SU-DHL-6 (cell line): ENCODE data around the gene ETFA.

ENCODE experiments used
- H2AFZ ChIP-seq: fragments of 200-600 bp; sonication (generic); 2 replicates; pipeline ENCODE4 v1.6.1; 2014; ENCODE audit warnings: low read depth, mild to moderate bottlenecking, moderate library complexity, mixed read lengths, antibody characterized with exemption, low read length; ENCODE audit not compliant: severe bottlenecking
- H3F3A ChIP-seq: fragments of 200-600 bp; shearing (Covaris generic); 2 replicates; pipeline ENCODE4 v1.6.0; 2016; ENCODE audit warnings: antibody characterized with exemption, mild to moderate bottlenecking; ENCODE audit not compliant: insufficient read depth
- H3K27ac ChIP-seq: fragments of 200-600 bp; sonication (generic); 2 replicates; pipeline ENCODE4 v1.5.1; 2016; ENCODE audit warnings: low read depth, mild to moderate bottlenecking, low read length, moderate library complexity, mixed read lengths
- H3K27me3 ChIP-seq: fragments of 200-600 bp; sonication (generic), shearing (Covaris generic); 2 replicates; pipeline ENCODE4 v1.6.0; 2014; ENCODE audit warnings: mild to moderate bottlenecking, low read length
- H3K36me3 ChIP-seq: fragments of 200-600 bp; sonication (generic); 2 replicates; pipeline ENCODE4 v1.6.1; 2014; ENCODE audit warnings: mild to moderate bottlenecking, low read length, mixed read lengths
- H3K4me2 ChIP-seq: fragments of 300-600, 200-600 bp; shearing (Covaris generic), sonication (generic); 2 replicates; pipeline ENCODE4 v1.6.0; 2014; ENCODE audit warnings: low read length, low read depth, mild to moderate bottlenecking; ENCODE audit not compliant: poor library complexity, severe bottlenecking
- H3K4me3 ChIP-seq: fragments of 200-600 bp; sonication (generic); 2 replicates; pipeline ENCODE4 v1.5.1; 2014; ENCODE audit warnings: antibody characterized with exemption, low read length, mild to moderate bottlenecking, mixed read lengths; ENCODE audit not compliant: insufficient read depth, poor library complexity, severe bottlenecking
- H3K79me2 ChIP-seq: fragments of 200-600 bp; sonication (generic); 2 replicates; pipeline ENCODE4 v1.6.1; 2014; ENCODE audit warnings: mild to moderate bottlenecking, low read length, moderate library complexity; ENCODE audit not compliant: insufficient read depth
- H3K9ac ChIP-seq: fragments of 200-600 bp; sonication (generic); 2 replicates; pipeline ENCODE4 v1.7.0; 2014; ENCODE audit warnings: mild to moderate bottlenecking, low read length
- H3K9me2 ChIP-seq: fragments of 200-600 bp; sonication (generic); replicated peaks from 2 replicates; pipeline ENCODE4 v1.6.1; 2014; ENCODE audit warnings: low read length; ENCODE audit not compliant: insufficient read depth
- H3K9me3 ChIP-seq: fragments of 200-600 bp; sonication (generic); 2 replicates; pipeline ENCODE4 v1.6.1; 2014; ENCODE audit warnings: low read length, mixed read lengths; ENCODE audit not compliant: insufficient read depth
- H4K20me1 ChIP-seq: fragments of 200-600 bp; sonication (generic); 2 replicates; pipeline ENCODE4 v1.6.1; 2014; ENCODE audit warnings: low read depth, mild to moderate bottlenecking, antibody characterized with exemption, low read length, moderate library complexity, mixed read lengths
- CTCF ChIP-seq: fragments of 200-600 bp; sonication (generic); IDR thresholded peaks from one replicate; pipeline ENCODE4 v1.5.1; 2017; ENCODE audit warnings: antibody characterized with exemption, mild to moderate bottlenecking, low read length, moderate library complexity; ENCODE audit not compliant: insufficient read depth, poor library complexity, severe bottlenecking
- EZH2phosphoT487 ChIP-seq: fragments of 200-600 bp; sonication (generic), shearing (Covaris generic); conservative IDR thresholded peaks from 2 replicates; pipeline ENCODE4 v1.6.1; 2018; ENCODE audit warnings: mild to moderate bottlenecking, antibody characterized with exemption, low read length, moderate library complexity, mixed read lengths

Gene ETFA

GRCh38 chr15:76258460-76258859 is 52.8 kb downstream of the ETFA start:
- Histone ChIP-seq H3K27me3 (no peaks in the 10 kb centered on the region), H4K20me1 (no peaks in the 10 kb centered on the region), H3K4me3 (no peak overlapping the region), H2AFZ (no peak overlapping the region), H3F3A (no peaks in the 10 kb centered on the region), H3K36me3 (peaks cover 14% of the 10 kb centered on the region), H3K9me3 (peaks cover 9% of the 10 kb centered on the region; the same call in 1 of the 2 replicates), H3K9me2 (no peaks in the 10 kb centered on the region), H3K4me2 (no peak overlapping the region), H3K27ac (no peak overlapping the region), H3K9ac (no peak overlapping the region), H3K79me2 (no peaks in the 10 kb centered on the region)
- no peak for TF ChIP-seq EZH2phosphoT487
- TF ChIP-seq CTCF, result no peak

DNA sequence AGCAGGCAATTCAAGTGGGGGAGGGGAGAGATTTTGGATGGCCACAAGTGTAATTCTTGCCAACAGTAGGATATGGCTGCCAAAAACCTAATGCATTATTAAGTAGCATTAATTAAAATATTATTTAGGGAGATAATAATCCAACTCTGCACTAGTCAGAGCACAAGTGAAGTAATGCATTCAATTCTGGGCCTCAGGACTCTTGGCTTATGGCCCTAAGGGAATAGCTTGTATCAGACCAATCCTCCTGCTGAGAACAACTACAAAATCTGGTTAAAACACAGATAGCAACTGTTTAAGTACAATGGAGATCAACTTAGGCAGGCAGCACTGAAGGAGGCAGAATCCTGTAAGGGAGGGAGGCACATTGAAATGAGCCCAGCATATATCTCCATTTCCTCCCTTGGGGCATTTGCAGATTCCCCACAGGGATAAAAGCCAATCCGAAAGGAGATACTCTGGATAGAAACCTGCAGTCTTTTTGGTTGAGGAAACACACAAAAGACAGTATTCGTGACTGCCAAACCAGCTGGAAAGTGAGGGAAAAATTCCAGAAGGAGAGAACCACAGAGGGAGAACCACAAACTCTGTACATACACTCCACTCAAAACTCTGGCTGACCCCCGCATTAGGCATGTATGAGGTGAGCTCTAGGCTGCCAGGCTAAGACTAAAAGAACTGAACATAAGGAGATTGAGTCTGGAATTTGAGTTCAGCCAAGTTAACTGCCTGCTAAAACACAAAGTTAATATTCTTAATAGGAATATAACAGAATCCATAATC is 57.4 kb downstream of the ETFA start:
- Histone ChIP-seq H3K9me3 (no peaks in the 10 kb centered on the region), H3K36me3 (no peaks in the 10 kb centered on the region; the same call in 1 of the 2 replicates), H3K79me2 (no peaks in the 10 kb centered on the region), H3K27ac (no peak overlapping the region), H3K4me2 (no peak overlapping the region), H3F3A (0 out of 2 replicates have a peak, but pooled peaks cover 2% of the 10 kb centered on the region), H3K9ac (no peak overlapping the region), H3K4me3 (no peak overlapping the region), H3K9me2 (no peaks in the 10 kb centered on the region), H3K27me3 (no peaks in the 10 kb centered on the region), H4K20me1 (no peaks in the 10 kb centered on the region), H2AFZ (no peak overlapping the region)
- TF ChIP-seq CTCF, result no peak
- TF ChIP-seq EZH2phosphoT487, result no peak

DNA sequence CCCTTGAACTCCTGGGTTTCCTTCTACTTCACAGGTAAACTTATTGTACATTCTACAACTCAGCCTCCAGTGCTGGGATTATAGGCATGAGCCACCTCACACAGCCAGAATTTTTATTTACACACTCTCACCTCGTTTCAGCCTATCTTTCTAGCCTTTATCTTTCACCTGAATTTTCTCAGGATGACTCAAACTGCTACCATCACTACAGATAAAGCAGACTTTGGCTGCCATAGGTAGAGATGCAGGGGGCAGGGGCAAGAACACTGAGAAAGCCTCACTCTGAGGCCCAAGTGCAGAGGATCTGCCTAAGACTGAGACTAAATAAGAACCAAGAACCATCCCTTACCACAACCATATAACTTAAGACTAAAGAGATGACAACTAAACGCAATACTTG is 59.0 kb downstream of the ETFA start:
- TF ChIP-seq CTCF, result no peak
- TF ChIP-seq EZH2phosphoT487, result no peak
- no peak overlapping the region for H3K4me2 ChIP-seq
- H3K27ac ChIP-seq, result no peak overlapping the region

More for the DNA sequence above, 59.0 kb downstream of the ETFA start:
- Histone ChIP-seq H3K9me2 (no peaks in the 10 kb centered on the region), H3K9ac (no peak overlapping the region), H3F3A (0 out of 2 replicates have a peak, but pooled peaks cover 2% of the 10 kb centered on the region), H3K36me3 (peaks cover 5% of the 10 kb centered on the region; the same call in 1 of the 2 replicates), H2AFZ (no peak overlapping the region), H3K4me3 (no peak overlapping the region), H3K9me3 (no peaks in the 10 kb centered on the region), H3K27me3 (no peaks in the 10 kb centered on the region), H4K20me1 (no peaks in the 10 kb centered on the region), H3K79me2 (no peaks in the 10 kb centered on the region)
